Pancreas (tissue), 10 donors: ENCODE results near the gene JMJD6. TPM values are rescaled to one million over a fixed set of nuclear protein-coding genes. Genes with fewer than 3 reads are reported as not detected.

Source experiments
- ATAC-seq, 4 donors: fragments of 200-7000 bp; cut with Tn5 transposase; one replicate each; pipeline versions ENCODE4 v1.8.0 to v1.9.1; 2020; ENCODE audit warnings: mild to moderate bottlenecking in 4 of 4, moderate library complexity in 4 of 4
- DNase-seq, 6 donors: peaks; one replicate each; pipeline ENCODE4 v3.0.0-alpha.2; 2020
- FAIRE-seq: peaks from 2 replicates; lab custom pipeline; 2012; peaks lifted over from hg19 to GRCh38; lab: Jason Lieb, UNC
- H3K27ac ChIP-seq, 4 donors: fragments of 200-600 bp; sonication (generic); 1 replicate in 3 of 4; 2 replicates in 1 of 4; pipeline versions ENCODE4 v1.5.0 to v1.8.0; 2020
- H3K27me3 ChIP-seq, 4 donors: fragments of 200-600 bp; one replicate each; pipeline ENCODE4 v1.8.0; 2021
- H3K36me3 ChIP-seq, 3 donors: fragments of 200-600 bp; sonication (generic) in 1 of 3; one replicate each; pipeline versions ENCODE4 v1.5.0 to v1.8.0; 2020 to 2021
- H3K4me1 ChIP-seq, 3 donors: fragments of 200-600 bp; one replicate each; pipeline ENCODE4 v1.8.0; 2021
- H3K4me3 ChIP-seq, 4 donors: fragments of 200-600 bp; sonication (generic) in 2 of 4; one replicate each; pipeline versions ENCODE4 v1.5.0 to v1.8.0; 2020 to 2021
- H3K9me3 ChIP-seq, 4 donors: fragments of 200-600 bp; one replicate each; pipeline ENCODE4 v1.8.0; 2021
- CTCF ChIP-seq, 4 donors: fragments of 200-600 bp; sonication (generic) in 3 of 4; IDR thresholded peaks; one replicate each; pipeline versions ENCODE4 v1.5.0 to v1.8.0; 2021; ENCODE audit warnings: antibody characterized with exemption in 4 of 4
- WGBS, 2 donors: extraction: QIAGEN DNeasy Blood & Tissue Kit; methylation state at CpG; one replicate each; pipeline ENCODE4 v1.1.7; 2013; 5-methylcytosine and 5-hydroxymethylcytosine counted together
- intact Hi-C, 3 donors: fragments of 100-400 bp; cut with DNase I; formaldehyde crosslinking; loops; one replicate each; pipeline versions ENCODE4 v1.11.1 to v1.14.2; 2022
- polyA plus RNA-seq, 2 donors: library from polyadenylated mRNA; stranded (reverse); fragments of 200-250 nt; gene quantifications; one replicate each; pipeline ENCODE4 v1.2.3, GENCODE V29; 2013
- total RNA-seq, 6 donors: library from RNA; stranded (reverse); fragmentation: NEBNext Ultra II Directional in 4 of 6; extraction: Animal tissue kit (Norgen Biotek cat#: 25700) in 4 of 6; gene quantifications; one replicate each; pipeline versions ENCODE4 v1.2.1 to v1.2.4, GENCODE V29; 2021 to 2023
- donor health status: healthy with polysubstance abuse.
- donor health status: DM: no; HTN: no; CAD: no; lungs with moderate emphysema.
- donor health status: DM: no; HTN: no; CAD: no.
- donor health status: control.
- donor health status: control.
- donor health status: Bipolar disorder and iron deficiency.
- donor health status: DM: yes; HTN: yes; CAD: no.
- donor health status: DM: no; HTN: no; CAD: no.
- donor health status: DM: no; HTN: no; CAD: no.
- donor health status: DM: yes; HTN: yes; CAD: no.

The JMJD6 gene
- total and polyA plus RNA-seq, 8 donors: 12.4 to 54.0 (median 16.5) TPM

- ATAC-seq: no peak
Observed at GRCh38 chr17:76722279-76722678, 4.1 kb downstream of the JMJD6 start.

GRCh38 chr17:76721463-76721862 is 4.9 kb downstream of the JMJD6 start:
- Histone ChIP-seq H3K4me1 (peaks cover 14 to 28% (median 16%) of the 10 kb centered on the region in 3 donors), H3K4me3 (no peak overlapping the region), H3K27me3 (no peaks in the 10 kb centered on the region), H3K36me3 (peaks cover 8 to 75% (median 48%) of the 10 kb centered on the region in 3 donors), H3K9me3 (no peaks in the 10 kb centered on the region), H3K27ac (no peak overlapping the region)
- WGBS, 2 donors: 70 to 76% methylated on average over 10 of the region's 10 CpGs
- intact Hi-C loops: no loop called here
- no peak for TF ChIP-seq CTCF (IDR thresholded peaks at IDR 0.05)
- no peak for FAIRE-seq
- DNase-seq: no peak
- ATAC-seq: no peak

More at GRCh38 chr17:76722279-76722678, 4.1 kb downstream of the JMJD6 start:
- peaks cover 8 to 67% (median 46%) of the 10 kb centered on the region in 3 donors for H3K36me3 ChIP-seq
- no peak for FAIRE-seq
- no peak for TF ChIP-seq CTCF (IDR thresholded peaks at IDR 0.05)
- peaks cover 14 to 28% (median 16%) of the 10 kb centered on the region in 3 donors for H3K4me1 ChIP-seq
- no peak overlapping the region for H3K27ac ChIP-seq
- WGBS, 2 donors: 88 to 89% methylated on average over 8 of the region's 8 CpGs
- H3K9me3 ChIP-seq: no peaks in the 10 kb centered on the region
- DNase-seq: no peak
- no peaks in the 10 kb centered on the region for H3K27me3 ChIP-seq
- no peak overlapping the region for H3K4me3 ChIP-seq
- intact Hi-C loops: no loop called here

GRCh38 chr17:76720941-76721340 is 5.5 kb downstream of the JMJD6 start:
- H3K27me3 ChIP-seq: no peaks in the 10 kb centered on the region
- intact Hi-C loops: no loop called here
- FAIRE-seq (no peak), DNase-seq (no peak), ATAC-seq (no peak)
- TF ChIP-seq CTCF (IDR thresholded peaks at IDR 0.05): no peak
- H3K4me1 ChIP-seq: peaks cover 14 to 28% (median 16%) of the 10 kb centered on the region in 3 donors
- peaks cover 9 to 80% (median 52%) of the 10 kb centered on the region in 3 donors for H3K36me3 ChIP-seq
- no peak overlapping the region for H3K4me3 ChIP-seq
- H3K9me3 ChIP-seq: no peaks in the 10 kb centered on the region
- no peak overlapping the region for H3K27ac ChIP-seq
- WGBS, 2 donors: 84 to 88% methylated on average over 9 of the region's 9 CpGs

GRCh38 chr17:76720211-76720610 is 6.2 kb downstream of the JMJD6 start:
- no peak overlapping the region for H3K4me3 ChIP-seq
- H3K27ac ChIP-seq: no peak overlapping the region
- H3K9me3 ChIP-seq: no peaks in the 10 kb centered on the region
- ATAC-seq (no peak), FAIRE-seq (no peak), DNase-seq (no peak)
- no peaks in the 10 kb centered on the region for H3K27me3 ChIP-seq
- peaks cover 11 to 87% (median 55%) of the 10 kb centered on the region in 3 donors for H3K36me3 ChIP-seq
- H3K4me1 ChIP-seq: peaks cover 13 to 30% (median 14%) of the 10 kb centered on the region in 3 donors
- WGBS, 2 donors: 88 to 89% methylated on average over 9 of the region's 9 CpGs
- no peak for TF ChIP-seq CTCF (IDR thresholded peaks at IDR 0.05)
- intact Hi-C loops: no loop called here

- TF ChIP-seq CTCF (IDR thresholded peaks at IDR 0.05): no peak
- FAIRE-seq: no peak
Observed at GRCh38 chr17:76718516-76718915, 7.9 kb downstream of the JMJD6 start.

More at GRCh38 chr17:76718516-76718915, 7.9 kb downstream of the JMJD6 start:
- Histone ChIP-seq H3K4me3 (no peak overlapping the region), H3K27ac (no peak overlapping the region), H3K9me3 (no peaks in the 10 kb centered on the region), H3K4me1 (peaks cover 0 to 17% (median 0%) of the 10 kb centered on the region in 3 donors), H3K36me3 (peaks cover 11 to 78% (median 52%) of the 10 kb centered on the region in 3 donors), H3K27me3 (no peaks in the 10 kb centered on the region)
- DNase-seq: no peak
- 85 to 87% methylated on average over 16 of the region's 16 CpGs for WGBS, 2 donors
- intact Hi-C loops: no loop called here
- ATAC-seq: no peak
